WERI-Rb-1 (cell line): ENCODE data around the gene UQCRC1.

Experiments
- DNase-seq: peaks from one replicate; pipeline ENCODE4 v3.0.0-alpha.2; 2020
- H3K27ac ChIP-seq: fragments of 250-450 bp; sonication (Bioruptor Pico); 2 replicates; pipeline ENCODE4 v1.5.1; 2020; ENCODE audit warnings: mild to moderate bottlenecking, moderate library complexity
- H3K27me3 ChIP-seq: fragments of 250-450 bp; sonication (Bioruptor Pico); 2 replicates; pipeline ENCODE4 v1.5.1; 2021; ENCODE audit warnings: mild to moderate bottlenecking, low read depth, moderate library complexity; ENCODE audit not compliant: insufficient read depth, severe bottlenecking
- H3K36me3 ChIP-seq: fragments of 250-450 bp; sonication (Bioruptor Pico); 2 replicates; pipeline ENCODE4 v1.5.1; 2020; ENCODE audit warnings: mild to moderate bottlenecking, moderate library complexity
- H3K4me3 ChIP-seq: 2 replicates; pipeline ENCODE4 v1.5.1; 2011; ENCODE audit warnings: low read depth, mild to moderate bottlenecking, control low read depth, low read length
- H3K9me3 ChIP-seq: fragments of 250-450 bp; sonication (Bioruptor Pico); 2 replicates; pipeline ENCODE4 v1.5.1; 2021; ENCODE audit warnings: mild to moderate bottlenecking, moderate library complexity; ENCODE audit not compliant: severe bottlenecking
- TF ChIP-seq, protein P1 (sequence below): IDR thresholded peaks from 2 replicates; pipeline ENCODE4 v1.5.1; 2011; ENCODE audit warnings: low read depth, mild to moderate bottlenecking, control low read depth, inconsistent platforms, low read length

UQCRC1 gene

DNA sequence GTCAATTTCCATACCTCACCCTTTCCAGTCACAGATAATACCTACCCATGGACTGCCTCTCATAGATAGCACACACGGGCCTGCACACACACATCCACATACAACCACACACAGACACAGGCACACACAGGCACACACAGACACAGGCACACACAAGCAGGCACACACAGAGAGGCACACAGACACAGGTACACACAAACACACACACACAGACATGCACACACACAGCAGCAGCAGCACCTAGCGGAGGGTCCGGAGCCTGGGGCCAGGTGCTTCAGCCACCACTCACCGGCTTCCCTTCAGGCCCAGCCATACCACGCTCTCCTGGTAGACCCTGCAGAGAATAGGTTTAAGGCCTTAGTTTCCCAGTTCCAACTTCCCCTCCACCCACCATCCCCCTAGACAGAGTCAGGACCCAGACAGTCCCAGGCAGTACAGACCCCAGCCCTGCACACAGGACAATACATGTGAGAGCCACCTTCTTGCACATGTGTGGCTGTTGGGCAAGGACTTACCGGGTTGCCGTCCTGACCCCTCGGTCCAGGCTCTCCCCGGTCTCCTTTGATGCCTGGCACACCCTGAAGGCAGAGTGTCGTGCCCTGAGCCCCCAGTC, 35.4 kb downstream of the UQCRC1 start:
- no peak for DNase-seq
- Histone ChIP-seq H3K36me3 (peaks cover 15% of the 10 kb centered on the region), H3K9me3 (no peaks in the 10 kb centered on the region), H3K27ac (no peak overlapping the region), H3K4me3 (no peak overlapping the region), H3K27me3 (no peaks in the 10 kb centered on the region)
- TF ChIP-seq, protein P1, sequence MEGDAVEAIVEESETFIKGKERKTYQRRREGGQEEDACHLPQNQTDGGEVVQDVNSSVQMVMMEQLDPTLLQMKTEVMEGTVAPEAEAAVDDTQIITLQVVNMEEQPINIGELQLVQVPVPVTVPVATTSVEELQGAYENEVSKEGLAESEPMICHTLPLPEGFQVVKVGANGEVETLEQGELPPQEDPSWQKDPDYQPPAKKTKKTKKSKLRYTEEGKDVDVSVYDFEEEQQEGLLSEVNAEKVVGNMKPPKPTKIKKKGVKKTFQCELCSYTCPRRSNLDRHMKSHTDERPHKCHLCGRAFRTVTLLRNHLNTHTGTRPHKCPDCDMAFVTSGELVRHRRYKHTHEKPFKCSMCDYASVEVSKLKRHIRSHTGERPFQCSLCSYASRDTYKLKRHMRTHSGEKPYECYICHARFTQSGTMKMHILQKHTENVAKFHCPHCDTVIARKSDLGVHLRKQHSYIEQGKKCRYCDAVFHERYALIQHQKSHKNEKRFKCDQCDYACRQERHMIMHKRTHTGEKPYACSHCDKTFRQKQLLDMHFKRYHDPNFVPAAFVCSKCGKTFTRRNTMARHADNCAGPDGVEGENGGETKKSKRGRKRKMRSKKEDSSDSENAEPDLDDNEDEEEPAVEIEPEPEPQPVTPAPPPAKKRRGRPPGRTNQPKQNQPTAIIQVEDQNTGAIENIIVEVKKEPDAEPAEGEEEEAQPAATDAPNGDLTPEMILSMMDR, result no peak

DNA sequence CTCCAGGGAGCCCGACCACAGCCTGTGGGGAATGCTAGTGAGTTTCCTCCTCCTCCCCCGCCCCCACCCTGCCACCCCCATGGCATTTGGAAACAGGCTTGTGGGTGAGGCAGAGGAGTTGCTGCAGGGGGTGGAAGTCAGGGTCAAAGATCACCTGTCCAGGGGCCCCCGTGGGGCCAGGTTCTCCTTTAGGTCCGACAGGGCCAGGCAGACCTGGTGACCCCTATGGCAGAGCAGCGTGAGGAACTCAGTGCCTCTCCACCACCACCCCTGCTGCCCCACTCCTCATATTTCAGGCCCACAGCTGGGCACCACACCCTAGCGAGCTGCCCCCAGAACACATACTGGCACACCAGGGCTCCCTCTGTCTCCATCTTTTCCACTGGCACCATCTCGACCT, 36.9 kb downstream of the UQCRC1 start:
- Histone ChIP-seq H3K4me3 (no peak overlapping the region), H3K27ac (no peak overlapping the region), H3K27me3 (no peaks in the 10 kb centered on the region), H3K36me3 (peaks cover 12% of the 10 kb centered on the region), H3K9me3 (no peaks in the 10 kb centered on the region)
- no peak for DNase-seq
- TF ChIP-seq, protein P1, result no peak

DNA sequence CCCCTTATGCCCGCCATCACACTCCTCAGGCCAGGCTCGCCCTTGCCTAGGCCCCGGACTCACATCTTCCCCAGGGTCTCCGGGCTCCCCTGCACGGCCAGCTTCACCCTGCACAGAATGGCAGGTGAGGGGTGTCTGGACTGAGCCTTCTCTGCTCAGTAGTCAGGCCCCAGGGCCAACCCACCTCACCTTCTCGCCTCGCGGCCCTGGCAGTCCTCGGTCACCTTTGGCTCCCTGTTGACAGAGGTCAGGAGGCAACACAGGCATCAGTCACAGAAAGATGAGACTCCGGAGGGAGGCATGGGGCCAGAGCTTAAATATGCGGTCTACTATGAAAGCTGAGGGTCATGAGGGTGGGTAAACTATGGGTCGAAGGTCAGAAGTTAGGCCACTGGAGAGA, 37.5 kb downstream of the UQCRC1 start:
- DNase-seq, result no peak
- Histone ChIP-seq H3K27ac (no peak overlapping the region), H3K36me3 (peaks cover 6% of the 10 kb centered on the region; the same call in 1 of the 2 replicates), H3K9me3 (no peaks in the 10 kb centered on the region), H3K4me3 (no peak overlapping the region), H3K27me3 (no peaks in the 10 kb centered on the region)
- TF ChIP-seq, protein P1, result no peak

DNA sequence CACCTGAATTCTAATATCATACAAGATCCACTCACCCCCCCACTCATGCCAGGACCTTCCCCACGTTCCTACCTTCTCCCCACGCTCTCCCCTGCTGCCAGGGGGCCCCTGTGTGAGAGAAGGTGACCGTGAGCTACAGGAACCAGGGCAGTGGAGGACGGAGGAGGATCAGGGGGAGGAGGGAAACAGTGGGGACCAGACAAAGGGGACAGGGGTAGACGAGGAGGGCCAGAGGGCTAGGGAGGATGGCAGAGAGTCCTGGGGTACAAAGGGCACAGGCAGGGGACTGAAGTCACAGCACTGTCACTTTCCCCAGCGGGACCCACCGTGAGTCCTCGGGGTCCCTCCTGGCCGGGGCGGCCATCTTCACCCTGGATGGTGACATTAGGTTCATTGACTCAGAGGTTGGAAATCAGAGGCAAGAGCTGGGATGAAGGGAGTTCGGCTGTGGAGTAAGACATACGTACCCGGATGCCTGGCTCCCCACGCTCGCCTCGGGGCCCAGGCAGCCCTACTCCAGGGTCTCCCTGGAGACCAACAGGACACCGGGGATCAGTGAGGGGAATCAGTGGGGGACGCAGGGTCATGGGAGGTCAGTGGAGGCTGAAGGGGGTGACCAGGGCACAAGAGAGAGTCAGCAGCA, 39.5 kb downstream of the UQCRC1 start:
- H3K9me3 ChIP-seq, result no peaks in the 10 kb centered on the region
- no peak overlapping the region for H3K4me3 ChIP-seq
- no peaks in the 10 kb centered on the region for H3K27me3 ChIP-seq
- TF ChIP-seq, protein P1, result no peak
- H3K27ac ChIP-seq, result no peak overlapping the region
- DNase-seq, result no peak
- H3K36me3 ChIP-seq, result peaks cover 8% of the 10 kb centered on the region; the same call in 1 of the 2 replicates

DNA sequence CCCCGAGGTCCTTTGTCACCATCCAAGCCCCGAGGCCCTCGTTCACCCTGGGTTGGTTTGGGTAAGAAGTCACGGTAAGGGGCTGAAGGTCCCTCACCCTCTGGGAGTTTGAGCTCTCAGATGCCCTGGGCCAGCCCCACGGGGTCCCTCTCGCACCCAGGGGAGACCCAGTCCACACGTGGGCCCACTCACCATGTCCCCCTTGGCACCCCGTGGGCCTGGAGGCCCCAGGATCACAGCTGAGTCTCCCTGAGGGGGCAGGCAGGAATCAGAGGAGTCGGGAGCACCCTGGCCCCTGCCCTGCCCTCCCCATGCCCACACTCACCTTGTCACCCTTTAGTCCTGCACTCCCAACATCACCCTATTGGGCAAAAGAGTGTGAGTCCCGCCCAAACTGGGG, 40.0 kb downstream of the UQCRC1 start:
- DNase-seq, result no peak
- Histone ChIP-seq H3K4me3 (no peak overlapping the region), H3K9me3 (no peaks in the 10 kb centered on the region), H3K36me3 (peaks cover 8% of the 10 kb centered on the region; the same call in 1 of the 2 replicates), H3K27ac (no peak overlapping the region), H3K27me3 (no peaks in the 10 kb centered on the region)
- TF ChIP-seq, protein P1, result no peak

DNA sequence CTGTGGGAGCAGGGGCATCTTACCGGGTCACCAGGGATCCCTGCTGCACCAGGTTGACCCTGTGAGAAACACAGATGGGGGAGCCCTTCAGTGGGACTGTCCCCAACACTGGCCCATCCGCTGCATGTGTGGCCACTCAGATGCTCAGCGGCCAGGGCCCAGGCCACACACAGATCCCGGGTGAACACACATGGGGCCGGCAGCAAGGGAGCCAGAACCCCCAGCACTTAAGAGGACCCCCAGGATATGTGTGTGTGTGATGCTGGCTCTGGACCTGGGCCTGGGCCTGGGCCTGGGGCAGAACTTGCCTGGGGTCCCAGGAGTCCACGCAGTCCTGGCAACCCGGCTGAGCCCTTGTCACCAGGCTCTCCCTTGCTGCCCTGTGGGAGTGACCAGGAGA, 41.0 kb downstream of the UQCRC1 start:
- H3K9me3 ChIP-seq, result no peaks in the 10 kb centered on the region
- no peak for DNase-seq
- peaks cover 6% of the 10 kb centered on the region; the same call in 1 of the 2 replicates for H3K36me3 ChIP-seq
- H3K27ac ChIP-seq, result no peak overlapping the region
- H3K27me3 ChIP-seq, result no peaks in the 10 kb centered on the region
- H3K4me3 ChIP-seq, result no peak overlapping the region
- TF ChIP-seq, protein P1, result no peak
